CD4-positive, alpha-beta T cell (primary cell): ENCODE measurements around the gene ARL15. TPM values are rescaled to one million over a fixed set of nuclear protein-coding genes. Genes with fewer than 3 reads are reported as not detected.

Experiments used
- ATAC-seq: fragments of 200-7000 bp; cut with Tn5 transposase; one replicate; pipeline ENCODE4 v1.10.0; 2022; ENCODE audit warnings: mild to moderate bottlenecking; ENCODE audit not compliant: poor library complexity
- CTCF ChIA-PET: fragments of 350-600 bp; sonication (Branson Sonifier 250); formaldehyde crosslinking; loops from one replicate; lab custom pipeline; 2021; ENCODE audit warnings: antibody characterized with exemption, inconsistent platforms; lab: Charles Lee
- POLR2A ChIA-PET: fragments of 350-600 bp; sonication (Branson Sonifier 250); formaldehyde crosslinking; loops from one replicate; lab custom pipeline; 2021; ENCODE audit warnings: antibody characterized with exemption, inconsistent platforms; lab: Charles Lee
- DNase-seq, 14 experiments: peaks; one replicate each; pipeline ENCODE4 v3.0.0-alpha.2; 2013 to 2020; ENCODE audit warnings: mixed read lengths in 2 of 14
- H3K27ac ChIP-seq, 2 donors: one replicate each; pipeline versions ENCODE4 v1.5.1 to v1.7.0; 2013; ENCODE audit warnings: low read length in 2 of 2, low read depth in 1 of 2, mild to moderate bottlenecking in 1 of 2
- H3K27me3 ChIP-seq, 2 experiments: 1 replicate in 1 of 2; 2 replicates in 1 of 2; pipeline versions ENCODE4 v1.6.1 to v1.7.0; 2013; ENCODE audit warnings: low read length in 2 of 2, control low read depth in 1 of 2, mild to moderate bottlenecking in 1 of 2, moderate library complexity in 1 of 2; ENCODE audit not compliant: insufficient read depth in 2 of 2, control insufficient read depth in 1 of 2
- H3K36me3 ChIP-seq: one replicate; pipeline ENCODE4 v1.6.1; 2013; ENCODE audit warnings: low read length, control low read depth; ENCODE audit not compliant: insufficient read depth
- H3K4me1 ChIP-seq: one replicate; pipeline ENCODE4 v1.6.1; 2013; ENCODE audit warnings: low read length, control low read depth; ENCODE audit not compliant: insufficient read depth
- H3K4me3 ChIP-seq: one replicate; pipeline ENCODE4 v1.5.1; 2013; ENCODE audit warnings: mild to moderate bottlenecking, low read length, moderate library complexity
- H3K9me3 ChIP-seq, 2 experiments: 1 replicate in 1 of 2; 2 replicates in 1 of 2; pipeline versions ENCODE4 v1.6.1 to v1.7.0; 2013; ENCODE audit warnings: low read length in 2 of 2, mild to moderate bottlenecking in 2 of 2, control low read depth in 1 of 2, moderate library complexity in 1 of 2; ENCODE audit not compliant: control insufficient read depth in 1 of 2, insufficient read depth in 1 of 2
- H3K27ac Mint-ChIP-seq: one replicate; pipeline ENCODE4 v1.8.0; 2020; ENCODE audit warnings: mixed read lengths
- H3K27me3 Mint-ChIP-seq: one replicate; pipeline ENCODE4 v1.8.0; 2021; ENCODE audit warnings: mixed read lengths
- H3K36me3 Mint-ChIP-seq: one replicate; pipeline ENCODE4 v1.8.0; 2021; ENCODE audit warnings: low read depth, mixed read lengths
- H3K4me1 Mint-ChIP-seq: one replicate; pipeline ENCODE4 v1.8.0; 2021; ENCODE audit warnings: low read depth, mixed read lengths
- H3K4me3 Mint-ChIP-seq: one replicate; pipeline ENCODE4 v1.8.0; 2020; ENCODE audit warnings: mild to moderate bottlenecking, mixed read lengths
- H3K9me3 Mint-ChIP-seq: one replicate; pipeline ENCODE4 v1.8.0; 2020; ENCODE audit warnings: mixed read lengths
- intact Hi-C, 2 experiments: fragments of 100-400 bp; cut with DNase I in 1 of 2; cut with micrococcal nuclease in 1 of 2; formaldehyde crosslinking; loops; one replicate each; pipeline versions ENCODE4 v1.15.1 to v1.9.0; 2023 to 2025; cut with DNase I, micrococcal nuclease
- total RNA-seq, 174 experiments: library from RNA in 2 of 174; stranded (reverse) in 2 of 174; gene quantifications; one replicate each; pipeline ENCODE4 v1.2.3 and lab custom pipeline; 2021 to 2026
- TF ChIP-seq, protein P1 (sequence below): fragments of 200-600 bp; IDR thresholded peaks from one replicate; pipeline ENCODE4 v1.8.0; 2022; ENCODE audit warnings: antibody characterized with exemption, mild to moderate bottlenecking

Gene ARL15
- total RNA-seq, 2 experiments from 2014 or later = 9.1 to 10.6 TPM

DNA sequence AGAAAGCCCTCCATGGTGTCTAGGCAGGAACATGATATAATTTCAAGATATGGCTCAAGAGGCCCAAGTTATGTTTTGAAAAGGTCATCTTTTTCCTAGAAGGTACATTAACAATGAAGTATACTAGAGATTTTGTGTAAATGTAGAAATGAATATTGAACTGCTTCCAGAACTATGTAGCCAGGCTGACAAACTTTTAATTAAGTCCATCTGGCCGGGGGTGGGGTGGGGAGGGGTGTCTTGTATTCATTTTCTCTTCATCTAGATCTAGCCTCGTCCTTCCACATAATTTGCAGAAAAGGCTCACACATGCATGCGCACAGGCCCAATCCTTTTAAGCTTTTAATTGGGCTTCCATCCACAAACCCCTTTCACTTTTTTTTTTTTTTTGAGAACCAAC, 323.3 kb downstream of the ARL15 start:
- Histone ChIP-seq H3K4me1 (no peaks in the 10 kb centered on the region), H3K4me3 (no peak overlapping the region), H3K27ac (no peak overlapping the region), H3K9me3 (no peaks in the 10 kb centered on the region), H3K27me3 (no peaks in the 10 kb centered on the region), H3K36me3 (no peaks in the 10 kb centered on the region)
- no peak overlapping the region for H3K4me3 Mint-ChIP-seq
- DNase-seq (no peak), ATAC-seq (no peak)
- peaks cover 66% of the 10 kb centered on the region for H3K36me3 Mint-ChIP-seq
- no peaks in the 10 kb centered on the region for H3K27me3 Mint-ChIP-seq
- POLR2A ChIA-PET = no interaction called here
- TF ChIP-seq, protein P1, sequence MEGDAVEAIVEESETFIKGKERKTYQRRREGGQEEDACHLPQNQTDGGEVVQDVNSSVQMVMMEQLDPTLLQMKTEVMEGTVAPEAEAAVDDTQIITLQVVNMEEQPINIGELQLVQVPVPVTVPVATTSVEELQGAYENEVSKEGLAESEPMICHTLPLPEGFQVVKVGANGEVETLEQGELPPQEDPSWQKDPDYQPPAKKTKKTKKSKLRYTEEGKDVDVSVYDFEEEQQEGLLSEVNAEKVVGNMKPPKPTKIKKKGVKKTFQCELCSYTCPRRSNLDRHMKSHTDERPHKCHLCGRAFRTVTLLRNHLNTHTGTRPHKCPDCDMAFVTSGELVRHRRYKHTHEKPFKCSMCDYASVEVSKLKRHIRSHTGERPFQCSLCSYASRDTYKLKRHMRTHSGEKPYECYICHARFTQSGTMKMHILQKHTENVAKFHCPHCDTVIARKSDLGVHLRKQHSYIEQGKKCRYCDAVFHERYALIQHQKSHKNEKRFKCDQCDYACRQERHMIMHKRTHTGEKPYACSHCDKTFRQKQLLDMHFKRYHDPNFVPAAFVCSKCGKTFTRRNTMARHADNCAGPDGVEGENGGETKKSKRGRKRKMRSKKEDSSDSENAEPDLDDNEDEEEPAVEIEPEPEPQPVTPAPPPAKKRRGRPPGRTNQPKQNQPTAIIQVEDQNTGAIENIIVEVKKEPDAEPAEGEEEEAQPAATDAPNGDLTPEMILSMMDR = no peak
- intact Hi-C loops = no loop called here
- no peak overlapping the region for H3K27ac Mint-ChIP-seq
- CTCF ChIA-PET = no interaction called here
- H3K4me1 Mint-ChIP-seq = no peaks in the 10 kb centered on the region
- peaks cover 12% of the 10 kb centered on the region for H3K9me3 Mint-ChIP-seq

DNA sequence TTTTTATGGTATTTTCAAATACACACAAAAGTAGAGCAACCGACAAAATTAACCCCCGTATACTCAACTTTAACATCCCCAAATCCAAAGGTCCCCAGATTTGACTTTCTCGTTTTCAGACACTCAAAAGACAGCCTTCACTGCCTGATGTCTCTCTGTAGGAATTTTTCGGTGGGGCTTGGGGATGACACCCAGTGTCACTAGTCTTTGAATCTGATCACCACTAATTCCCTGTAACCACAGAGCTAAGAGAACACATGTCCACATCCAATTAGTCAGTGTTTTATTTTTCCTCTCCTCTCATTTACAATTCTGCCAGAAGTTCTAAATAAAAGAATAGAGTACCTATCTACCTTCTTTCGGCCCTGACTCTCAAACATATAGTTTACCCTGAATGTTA, 324.6 kb downstream of the ARL15 start:
- H3K27ac Mint-ChIP-seq = no peak overlapping the region
- no peak for DNase-seq
- no peaks in the 10 kb centered on the region for H3K4me1 Mint-ChIP-seq
- TF ChIP-seq, protein P1 = no peak
- no peaks in the 10 kb centered on the region for H3K36me3 ChIP-seq
- ChIA-PET POLR2A (no interaction called here), CTCF (no interaction called here)
- no peak overlapping the region for H3K4me3 ChIP-seq
- ATAC-seq = no peak
- no peak overlapping the region for H3K4me3 Mint-ChIP-seq
- H3K36me3 Mint-ChIP-seq = peaks cover 66% of the 10 kb centered on the region
- intact Hi-C loops = no loop called here
- H3K9me3 ChIP-seq = no peaks in the 10 kb centered on the region
- no peaks in the 10 kb centered on the region for H3K4me1 ChIP-seq
- no peaks in the 10 kb centered on the region for H3K27me3 Mint-ChIP-seq
- no peaks in the 10 kb centered on the region for H3K27me3 ChIP-seq
- no peak overlapping the region for H3K27ac ChIP-seq
- H3K9me3 Mint-ChIP-seq = peaks cover 12% of the 10 kb centered on the region

DNA sequence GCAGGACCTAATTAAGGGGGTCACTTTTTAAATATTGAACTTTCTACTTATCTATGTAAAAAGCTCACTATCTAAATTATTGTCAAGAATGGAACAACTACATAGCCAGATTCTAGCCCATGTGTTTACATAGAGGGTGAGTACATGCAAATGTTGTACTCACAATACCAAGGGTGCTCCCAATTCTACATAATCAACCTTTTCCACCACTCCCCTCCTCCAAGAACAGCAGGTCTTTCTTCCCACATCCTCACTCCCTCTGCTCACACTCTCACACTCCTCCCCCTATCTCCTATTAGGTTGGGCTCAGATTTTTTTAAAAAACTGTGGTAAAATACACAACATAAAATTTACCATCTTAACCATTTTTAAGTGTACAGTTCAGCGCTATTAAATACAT, 325.4 kb downstream of the ARL15 start:
- Mint-ChIP-seq H3K4me3 (no peak overlapping the region), H3K9me3 (peaks cover 12% of the 10 kb centered on the region), H3K4me1 (no peaks in the 10 kb centered on the region), H3K27ac (no peak overlapping the region), H3K27me3 (no peaks in the 10 kb centered on the region), H3K36me3 (peaks cover 70% of the 10 kb centered on the region)
- TF ChIP-seq, protein P1 = no peak
- Histone ChIP-seq H3K36me3 (no peaks in the 10 kb centered on the region), H3K27me3 (no peaks in the 10 kb centered on the region), H3K27ac (no peak overlapping the region), H3K9me3 (no peaks in the 10 kb centered on the region), H3K4me3 (no peak overlapping the region), H3K4me1 (no peaks in the 10 kb centered on the region)
- DNase-seq (no peak), ATAC-seq (no peak)
- POLR2A ChIA-PET = no interaction called here
- intact Hi-C loops = no loop called here
- CTCF ChIA-PET = no interaction called here
